Mesodermal cell (in vitro differentiated cells): ENCODE results near the gene NENF.

Source experiments
- H3K27ac ChIP-seq: 2 replicates; pipeline ENCODE4 v1.7.0; 2013; ENCODE audit warnings: mild to moderate bottlenecking, low read depth, low read length, moderate library complexity; ENCODE audit not compliant: severe bottlenecking
- H3K36me3 ChIP-seq: 2 replicates; pipeline ENCODE4 v1.7.1; 2013; ENCODE audit warnings: mild to moderate bottlenecking, low read length, moderate library complexity; ENCODE audit not compliant: control insufficient read depth, insufficient read depth
- H3K4me1 ChIP-seq: one replicate; pipeline ENCODE4 v1.7.1; 2013; ENCODE audit warnings: mild to moderate bottlenecking, low read length; ENCODE audit not compliant: insufficient read depth, control insufficient read depth, poor library complexity, severe bottlenecking
- H3K4me3 ChIP-seq: 2 replicates; pipeline ENCODE4 v1.7.0; 2013; ENCODE audit warnings: low read length, control low read depth, mild to moderate bottlenecking; ENCODE audit not compliant: insufficient read depth, poor library complexity, severe bottlenecking; ENCODE audit errors: extremely low read depth
- H3K9me3 ChIP-seq: 2 replicates; pipeline ENCODE4 v1.7.1; 2013; ENCODE audit warnings: mild to moderate bottlenecking, low read length, moderate library complexity; ENCODE audit not compliant: control insufficient read depth
- WGBS, 2 experiments: methylation state at CpG; one replicate each; pipeline ENCODE4 v1.1.5; 2013; ENCODE audit warnings: missing lambda C conversion rate in 2 of 2; ENCODE audit not compliant: insufficient coverage in 2 of 2; 5-methylcytosine and 5-hydroxymethylcytosine counted together

NENF gene

DNA sequence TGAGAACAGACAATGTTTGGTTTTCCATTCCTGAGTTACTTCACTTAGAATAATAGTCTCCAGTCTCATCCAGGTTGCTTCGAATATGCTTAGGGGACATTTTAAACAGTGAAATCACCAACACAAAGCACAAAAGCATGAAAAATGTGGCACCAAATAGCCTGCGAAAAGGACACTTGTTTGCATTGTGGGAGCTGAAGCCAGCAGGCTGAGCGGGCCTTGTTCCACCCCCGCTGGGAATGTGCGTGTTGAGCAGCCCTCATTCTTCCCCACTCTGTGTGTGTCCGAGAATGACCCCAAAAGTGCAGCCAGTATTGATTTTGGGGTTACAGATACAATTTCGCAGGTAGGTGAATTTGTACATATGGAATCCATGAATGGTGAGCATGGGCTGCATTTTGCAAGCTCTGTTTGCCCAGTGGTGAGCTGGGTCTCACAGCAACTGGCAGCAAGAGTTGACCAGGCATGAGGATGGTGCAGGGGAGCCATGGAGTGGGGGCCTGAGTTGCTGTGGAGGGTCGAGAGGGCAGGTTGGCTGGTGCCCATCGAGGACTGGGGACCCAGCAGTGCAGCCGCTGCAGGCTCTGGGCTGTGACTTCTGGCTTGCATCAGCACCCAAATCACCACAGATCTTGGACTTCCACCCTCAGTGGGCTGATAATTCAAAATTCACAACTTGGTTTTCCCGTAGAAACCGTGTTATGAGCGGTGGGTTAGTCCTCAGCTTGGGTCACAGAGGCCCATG lies 29.4 kb downstream of the NENF start:
- no peak overlapping the region for H3K4me3 ChIP-seq
- no peaks in the 10 kb centered on the region for H3K36me3 ChIP-seq
- 84 to 87% methylated on average over 7 to 12 of the region's 13 CpGs for WGBS, 2 experiments
- H3K9me3 ChIP-seq = peaks cover 3% of the 10 kb centered on the region
- no peak overlapping the region for H3K27ac ChIP-seq
- no peaks in the 10 kb centered on the region for H3K4me1 ChIP-seq

DNA sequence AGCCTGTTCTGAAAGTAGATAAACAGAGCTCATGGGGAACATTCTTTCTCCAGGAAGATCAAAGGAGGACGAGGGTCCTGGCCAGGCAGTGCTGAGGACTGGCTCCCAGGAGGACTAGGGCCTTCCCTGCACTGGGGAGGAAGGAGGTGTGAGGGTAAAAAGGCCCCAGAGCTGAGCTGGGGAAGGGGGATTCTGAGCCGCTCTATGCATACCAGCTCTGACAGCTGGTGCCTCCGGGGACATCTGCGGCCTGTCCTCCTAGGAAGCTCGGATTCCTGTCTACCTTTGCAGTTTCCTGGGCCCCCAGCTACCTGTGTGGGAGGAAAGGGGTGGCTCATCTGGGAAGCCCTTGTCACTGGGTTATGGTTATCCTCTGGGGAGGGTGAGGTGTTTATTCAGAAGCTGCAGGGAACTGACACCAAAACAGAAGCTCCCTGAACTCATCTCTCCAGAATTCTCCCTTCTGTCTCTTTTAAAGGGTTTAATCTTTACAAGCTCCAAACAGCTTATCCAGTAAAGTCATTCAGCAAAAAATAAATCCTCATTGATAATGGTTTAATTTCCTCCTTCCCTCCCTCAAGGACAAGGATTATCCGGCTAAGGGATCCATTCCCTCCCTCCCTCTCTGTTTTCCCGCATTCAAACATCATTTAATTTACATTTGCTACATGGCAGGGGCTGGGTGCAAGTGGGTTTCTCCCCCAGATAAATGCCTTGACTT lies 31.0 kb downstream of the NENF start:
- no peak overlapping the region for H3K4me3 ChIP-seq
- 66% methylated on average over 4 of the region's 7 CpGs for WGBS, 2 experiments
- no peaks in the 10 kb centered on the region for H3K9me3 ChIP-seq
- no peaks in the 10 kb centered on the region for H3K36me3 ChIP-seq
- no peak overlapping the region for H3K27ac ChIP-seq
- H3K4me1 ChIP-seq = no peaks in the 10 kb centered on the region

DNA sequence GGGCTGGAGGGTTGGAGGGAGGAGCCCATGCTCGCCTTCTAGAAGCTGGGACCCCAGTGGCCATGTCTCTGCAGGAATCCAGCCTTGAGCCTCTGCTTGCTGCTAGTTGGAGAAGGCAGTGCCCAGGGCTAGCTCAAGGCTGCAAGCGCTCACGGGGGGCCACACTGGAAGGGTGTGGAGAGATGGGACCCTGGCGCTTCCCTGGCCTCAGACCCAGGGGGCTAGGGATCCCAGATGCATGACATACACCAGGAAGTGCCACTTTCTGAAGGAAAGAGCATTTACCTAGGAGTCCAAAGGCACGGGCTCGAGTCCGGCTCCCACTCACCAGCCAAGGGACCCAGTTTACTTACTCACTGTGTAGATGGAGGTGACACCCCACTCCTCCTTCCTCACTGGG lies 32.6 kb downstream of the NENF start:
- H3K4me1 ChIP-seq = no peaks in the 10 kb centered on the region
- 90 to 96% methylated on average over 4 to 7 of the region's 7 CpGs for WGBS, 2 experiments
- H3K27ac ChIP-seq = no peak overlapping the region
- no peaks in the 10 kb centered on the region for H3K36me3 ChIP-seq
- H3K4me3 ChIP-seq = no peak overlapping the region
- H3K9me3 ChIP-seq = no peaks in the 10 kb centered on the region

DNA sequence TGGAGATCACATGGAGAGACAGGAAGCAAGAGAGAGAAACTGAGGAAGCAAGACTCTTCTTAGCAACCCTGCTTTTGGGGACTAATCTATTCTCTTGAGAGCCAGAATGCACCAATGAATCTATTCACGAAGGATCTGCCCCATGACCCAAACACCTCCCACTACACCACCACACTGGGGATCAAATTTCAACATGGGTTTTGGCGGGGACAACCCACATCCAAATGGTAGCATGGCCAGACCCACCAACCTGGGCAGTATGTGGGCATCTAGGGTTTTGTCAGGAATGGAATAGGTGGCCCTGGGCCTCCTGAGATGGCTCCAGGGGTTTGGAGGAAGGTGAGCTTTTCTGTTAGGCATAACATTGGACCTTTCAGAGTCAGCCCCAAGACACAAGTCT lies 33.7 kb downstream of the NENF start:
- no peak overlapping the region for H3K4me3 ChIP-seq
- H3K9me3 ChIP-seq = no peaks in the 10 kb centered on the region
- 77 to 83% methylated on average over 2 of the region's 2 CpGs for WGBS, 2 experiments
- no peaks in the 10 kb centered on the region for H3K4me1 ChIP-seq
- no peak overlapping the region for H3K27ac ChIP-seq
- H3K36me3 ChIP-seq = no peaks in the 10 kb centered on the region

DNA sequence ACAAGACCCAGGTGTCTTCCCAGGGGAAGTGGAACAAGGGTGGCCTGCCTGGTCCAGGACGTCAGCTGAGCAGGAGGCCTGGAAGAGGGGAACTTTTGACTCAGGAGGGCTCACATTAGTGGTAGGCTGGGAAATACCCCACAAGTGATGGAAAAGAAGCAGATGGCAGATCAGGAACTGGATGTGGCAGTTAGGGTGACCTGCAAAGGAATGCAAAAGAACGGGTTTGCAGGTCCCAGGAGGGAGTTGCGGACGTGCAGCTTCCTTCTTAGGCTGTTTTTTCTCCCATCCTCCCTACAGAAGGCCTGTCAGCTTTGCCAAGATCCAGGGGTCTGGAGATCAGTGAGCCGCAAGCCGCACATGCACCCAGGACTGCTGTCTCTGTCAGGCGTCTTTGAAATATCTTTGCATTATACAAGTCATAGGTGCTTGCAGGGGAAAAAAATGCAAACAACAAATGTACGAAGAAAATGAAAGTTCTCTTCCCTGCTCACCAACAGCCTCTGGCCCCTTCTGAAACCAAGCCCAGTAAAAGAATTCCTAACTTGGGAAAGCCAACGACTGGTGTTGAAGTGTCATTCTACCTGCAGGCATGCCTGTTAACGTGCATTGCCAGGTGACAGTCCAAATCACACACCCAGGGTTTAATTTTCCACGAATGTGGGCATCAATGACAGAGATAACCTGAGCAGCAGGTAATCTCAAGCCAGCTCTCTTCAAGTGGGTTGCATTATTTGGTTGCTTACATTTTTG lies 34.4 kb downstream of the NENF start:
- Histone ChIP-seq H3K9me3 (no peaks in the 10 kb centered on the region), H3K36me3 (no peaks in the 10 kb centered on the region), H3K4me1 (no peaks in the 10 kb centered on the region), H3K4me3 (no peak overlapping the region), H3K27ac (no peak overlapping the region)
- WGBS, 2 experiments = 92 to 93% methylated on average over 9 to 10 of the region's 11 CpGs

DNA sequence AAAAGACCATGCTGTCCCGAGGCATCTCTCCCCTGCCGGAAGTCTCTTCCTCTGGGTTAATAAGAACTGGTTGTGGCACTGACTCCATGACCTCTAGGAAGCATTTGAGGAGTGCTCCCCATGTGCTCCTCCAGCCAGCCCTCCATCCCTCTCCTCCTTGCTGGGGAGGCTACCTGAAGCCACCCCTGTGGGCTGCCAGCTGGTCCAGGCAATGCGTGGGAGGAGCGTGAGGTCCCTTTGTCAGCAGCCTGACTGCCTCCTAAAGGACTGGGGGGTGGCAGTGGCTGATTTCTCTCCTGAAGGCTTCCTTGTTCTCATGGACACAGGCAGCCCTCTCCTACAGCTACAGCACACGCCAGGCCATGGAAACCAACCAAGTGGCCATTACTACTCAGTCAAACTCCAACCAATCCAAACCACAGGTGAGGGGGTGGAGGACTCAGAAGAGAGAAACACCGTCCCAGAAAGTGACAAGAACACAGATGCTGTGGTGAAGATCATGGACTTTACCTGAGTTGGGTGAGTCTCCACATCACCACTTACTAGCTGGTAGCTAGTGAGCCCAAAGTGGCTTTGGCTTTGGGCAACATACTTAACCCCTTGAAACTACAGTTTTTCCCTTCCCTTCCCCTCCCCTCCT lies 35.2 kb downstream of the NENF start:
- Histone ChIP-seq H3K4me3 (no peak overlapping the region), H3K9me3 (no peaks in the 10 kb centered on the region), H3K36me3 (no peaks in the 10 kb centered on the region), H3K27ac (no peak overlapping the region), H3K4me1 (no peaks in the 10 kb centered on the region)
- WGBS, 2 experiments = 88 to 98% methylated on average over 5 of the region's 6 CpGs

DNA sequence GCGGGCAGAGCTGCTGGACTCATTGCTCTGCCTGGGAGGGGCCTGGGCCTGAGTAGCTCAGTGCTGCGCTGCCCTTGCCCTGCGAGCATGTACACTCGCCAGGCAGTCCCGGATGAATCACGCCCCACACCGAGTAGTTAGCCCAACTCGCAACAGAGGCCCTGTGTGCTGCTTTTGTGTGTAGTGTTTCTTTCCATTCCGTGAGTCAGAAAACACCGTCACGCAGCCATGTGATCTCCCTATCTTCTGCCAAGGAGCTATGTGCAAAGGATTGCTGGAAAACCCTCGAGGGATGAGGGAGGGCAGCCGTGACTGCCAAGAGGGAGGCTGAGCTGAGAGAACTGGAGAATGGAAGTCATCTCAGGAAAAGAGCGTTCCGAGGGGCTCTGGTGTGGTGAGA lies 37.3 kb downstream of the NENF start:
- Histone ChIP-seq H3K4me3 (no peak overlapping the region), H3K27ac (no peak overlapping the region), H3K36me3 (no peaks in the 10 kb centered on the region), H3K9me3 (no peaks in the 10 kb centered on the region), H3K4me1 (no peaks in the 10 kb centered on the region)
- WGBS, 2 experiments = 86 to 95% methylated on average over 11 to 15 of the region's 15 CpGs

DNA sequence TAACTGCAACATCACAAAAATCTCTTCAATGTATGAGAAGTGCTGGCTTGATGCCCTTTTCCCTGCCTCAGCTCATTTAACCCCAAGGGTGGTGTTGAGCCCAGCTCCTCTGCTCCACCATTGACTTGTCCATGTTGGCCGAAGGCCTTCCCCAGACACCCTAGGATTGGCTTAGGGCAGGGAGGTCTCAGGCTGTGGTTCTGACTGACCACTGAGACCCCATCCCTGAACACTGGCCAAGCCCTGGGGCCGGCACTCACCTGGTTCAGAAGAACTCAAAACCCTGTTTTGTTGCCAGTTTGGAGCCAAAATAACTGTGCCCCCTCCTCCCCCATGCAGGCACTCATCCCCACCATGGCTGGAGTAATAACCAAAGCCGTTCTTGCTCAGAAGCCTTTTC lies 38.6 kb downstream of the NENF start:
- 88% methylated on average over 1 of the region's 3 CpGs; no CpG with 5 or more reads in 1 of the 2 experiments for WGBS, 2 experiments
- Histone ChIP-seq H3K4me1 (no peaks in the 10 kb centered on the region), H3K27ac (no peak overlapping the region), H3K4me3 (no peak overlapping the region), H3K36me3 (no peaks in the 10 kb centered on the region), H3K9me3 (no peaks in the 10 kb centered on the region)

DNA sequence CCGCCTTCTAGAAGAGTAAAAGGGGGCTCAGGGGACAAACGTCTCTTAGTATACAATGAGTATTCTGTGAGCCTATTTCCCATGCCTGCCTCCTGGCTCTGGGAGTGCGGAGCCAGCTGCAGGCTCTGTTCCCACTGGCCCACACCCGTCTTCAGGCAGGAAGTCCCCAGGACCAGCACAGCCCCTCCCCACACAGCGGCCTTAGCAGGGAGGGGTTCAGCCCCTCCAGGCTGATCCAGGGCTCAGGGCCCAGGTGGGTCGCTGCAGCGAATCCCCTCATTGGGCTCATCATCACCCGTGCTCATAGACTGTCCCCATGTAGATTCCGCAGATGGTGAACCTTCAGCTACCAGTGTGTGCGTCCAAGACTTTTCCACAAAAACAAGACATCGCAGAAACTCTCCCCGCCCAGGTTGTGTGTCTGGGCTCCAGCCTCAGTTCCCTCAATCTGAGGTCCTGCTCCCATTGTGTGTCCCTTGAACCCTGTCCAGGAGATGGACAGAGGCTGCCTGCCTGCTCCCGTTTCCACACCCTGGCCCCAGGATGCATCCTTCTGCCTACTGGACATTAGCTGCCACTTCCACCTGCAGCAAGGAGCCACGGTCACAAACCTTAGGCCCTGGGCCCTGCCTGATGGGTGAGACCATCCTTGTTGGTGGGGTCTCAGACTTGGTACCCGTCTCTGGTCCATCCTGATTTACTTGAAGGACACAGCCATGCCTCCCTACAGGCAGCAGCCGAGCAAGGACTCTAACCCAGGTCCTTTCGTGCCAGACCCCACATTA lies 39.4 kb downstream of the NENF start:
- Histone ChIP-seq H3K4me3 (no peak overlapping the region), H3K27ac (no peak overlapping the region), H3K36me3 (no peaks in the 10 kb centered on the region), H3K9me3 (no peaks in the 10 kb centered on the region), H3K4me1 (no peaks in the 10 kb centered on the region)
- WGBS, 2 experiments = 89 to 94% methylated on average over 11 to 14 of the region's 17 CpGs

DNA sequence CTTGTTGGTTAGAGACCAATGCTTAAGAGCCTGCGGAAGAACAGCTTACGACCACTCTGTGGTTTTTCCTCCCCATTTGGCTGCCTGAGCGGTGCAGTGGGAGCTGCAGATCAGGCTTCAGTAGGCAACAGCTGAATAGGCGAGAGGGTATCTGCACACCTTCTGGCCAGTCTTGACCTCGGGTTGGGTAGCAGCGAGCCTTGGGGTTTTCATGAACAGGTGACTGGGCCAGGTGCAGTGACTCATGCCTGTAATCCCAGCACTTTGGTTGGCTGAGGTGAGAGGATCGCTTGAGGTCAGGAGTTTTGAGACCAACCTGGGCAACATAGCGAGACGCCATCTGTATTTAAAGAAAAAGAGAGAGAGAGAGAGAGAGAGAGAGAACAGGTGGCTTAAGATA lies 41.0 kb downstream of the NENF start:
- Histone ChIP-seq H3K4me1 (peaks cover 1% of the 10 kb centered on the region), H3K4me3 (no peak overlapping the region), H3K36me3 (no peaks in the 10 kb centered on the region), H3K27ac (no peak overlapping the region), H3K9me3 (no peaks in the 10 kb centered on the region)
- WGBS, 2 experiments = 94 to 95% methylated on average over 8 to 9 of the region's 9 CpGs
